DND-41 (cell line): ENCODE data around the gene SOCS7.

Experiments
- EZH2 ChIP-seq: IDR thresholded peaks from 3 replicates; pipeline ENCODE4 v1.6.1; 2012; ENCODE audit warnings: borderline replicate concordance, low read depth, mild to moderate bottlenecking, moderate library complexity, low read length, inconsistent platforms; ENCODE audit not compliant: severe bottlenecking
- TF ChIP-seq, protein P1 (sequence below): IDR thresholded peaks from 2 replicates; pipeline ENCODE4 v1.5.1; 2012; ENCODE audit warnings: borderline replicate concordance, low read length, moderate library complexity, mild to moderate bottlenecking; ENCODE audit not compliant: poor library complexity, severe bottlenecking; ENCODE audit errors: extremely low read depth

DNA sequence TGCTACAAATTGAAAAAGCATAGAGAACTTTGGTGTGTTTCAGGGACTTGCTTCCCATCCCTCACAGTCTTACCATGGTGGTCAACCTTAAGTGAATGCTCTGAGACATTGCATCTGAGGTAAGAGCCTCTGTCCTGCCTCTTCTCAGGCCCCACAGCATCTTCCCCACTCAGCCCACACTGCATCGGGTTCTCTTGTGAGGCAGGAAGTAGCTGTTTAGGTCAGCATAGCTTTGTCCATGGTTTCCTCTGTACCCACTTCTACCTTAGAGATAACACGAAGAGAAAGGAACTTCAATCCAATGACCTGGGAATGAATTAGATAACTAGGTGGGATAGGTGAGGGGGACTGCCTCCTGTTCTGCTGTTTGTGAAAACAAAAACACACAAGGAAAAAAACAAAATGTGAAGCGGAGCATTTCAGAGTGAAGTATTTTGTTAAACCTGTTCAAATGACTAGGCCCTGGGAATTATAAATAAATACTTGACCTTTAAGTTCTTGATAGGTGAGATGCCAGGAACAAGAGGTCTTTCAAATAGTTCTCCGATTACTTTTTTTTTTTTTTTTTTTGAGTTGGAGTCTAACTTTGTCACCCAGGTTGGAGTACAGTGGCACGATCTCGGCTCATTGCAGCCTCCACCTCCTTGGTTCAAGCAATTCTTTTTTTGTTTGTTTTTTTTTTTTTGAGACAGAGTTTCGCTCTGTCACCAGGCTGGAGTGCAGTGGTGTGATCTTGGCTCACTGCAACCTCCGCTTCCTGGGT, 17.7 kb downstream of the SOCS7 start:
- TF ChIP-seq, protein P1, sequence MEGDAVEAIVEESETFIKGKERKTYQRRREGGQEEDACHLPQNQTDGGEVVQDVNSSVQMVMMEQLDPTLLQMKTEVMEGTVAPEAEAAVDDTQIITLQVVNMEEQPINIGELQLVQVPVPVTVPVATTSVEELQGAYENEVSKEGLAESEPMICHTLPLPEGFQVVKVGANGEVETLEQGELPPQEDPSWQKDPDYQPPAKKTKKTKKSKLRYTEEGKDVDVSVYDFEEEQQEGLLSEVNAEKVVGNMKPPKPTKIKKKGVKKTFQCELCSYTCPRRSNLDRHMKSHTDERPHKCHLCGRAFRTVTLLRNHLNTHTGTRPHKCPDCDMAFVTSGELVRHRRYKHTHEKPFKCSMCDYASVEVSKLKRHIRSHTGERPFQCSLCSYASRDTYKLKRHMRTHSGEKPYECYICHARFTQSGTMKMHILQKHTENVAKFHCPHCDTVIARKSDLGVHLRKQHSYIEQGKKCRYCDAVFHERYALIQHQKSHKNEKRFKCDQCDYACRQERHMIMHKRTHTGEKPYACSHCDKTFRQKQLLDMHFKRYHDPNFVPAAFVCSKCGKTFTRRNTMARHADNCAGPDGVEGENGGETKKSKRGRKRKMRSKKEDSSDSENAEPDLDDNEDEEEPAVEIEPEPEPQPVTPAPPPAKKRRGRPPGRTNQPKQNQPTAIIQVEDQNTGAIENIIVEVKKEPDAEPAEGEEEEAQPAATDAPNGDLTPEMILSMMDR, result no peak
- TF ChIP-seq EZH2, result no peak
